WTC11 (cell line): Measurements from ENCODE around the gene MYOM1. TPM values are rescaled to one million over a fixed set of nuclear protein-coding genes. Genes with fewer than 3 reads are reported as not detected.

Source experiments
- ATAC-seq: fragments of 200-7000 bp; cut with Tn5 transposase; 2 replicates; pipeline ENCODE4 v1.10.0; 2021; ENCODE audit warnings: mild to moderate bottlenecking, moderate library complexity
- CTCF ChIA-PET: fragments of 300-600 bp; sonication (Branson Sonifier 250); formaldehyde crosslinking; loops from one replicate; lab custom pipeline; 2021; ENCODE audit warnings: antibody characterized with exemption; lab: Charles Lee
- POLR2A ChIA-PET: fragments of 350-600 bp; sonication (Branson Sonifier 250); formaldehyde crosslinking; loops from one replicate; lab custom pipeline; 2021; ENCODE audit warnings: antibody characterized with exemption; lab: Charles Lee
- DNase-seq: peaks from one replicate; pipeline ENCODE4 v3.0.0; 2021; ENCODE audit warnings: low spot score
- H3K27ac Mint-ChIP-seq: 2 replicates; pipeline ENCODE4 v1.8.0; 2021; ENCODE audit warnings: mixed read lengths
- H3K27me3 Mint-ChIP-seq: 2 replicates; pipeline ENCODE4 v1.8.0; 2021; ENCODE audit warnings: low read depth, mild to moderate bottlenecking, moderate library complexity, mixed read lengths
- H3K36me3 Mint-ChIP-seq: 2 replicates; pipeline ENCODE4 v1.8.0; 2021; ENCODE audit warnings: mixed read lengths
- H3K4me1 Mint-ChIP-seq: 2 replicates; pipeline ENCODE4 v1.8.0; 2022; ENCODE audit warnings: mixed read lengths
- H3K4me3 Mint-ChIP-seq: 2 replicates; pipeline ENCODE4 v1.8.0; 2021; ENCODE audit warnings: mild to moderate bottlenecking, moderate library complexity, mixed read lengths
- H3K9me3 Mint-ChIP-seq: 2 replicates; pipeline ENCODE4 v1.8.0; 2021; ENCODE audit warnings: mixed read lengths
- AR ChIP-seq: fragments of 250-450 bp; sonication (Bioruptor Pico); IDR thresholded peaks from 2 replicates; pipeline ENCODE4 v1.9.0; 2021; ENCODE audit warnings: mild to moderate bottlenecking
- ATF2 ChIP-seq: sonication (generic); formaldehyde crosslinking; IDR thresholded peaks from 2 replicates; pipeline ENCODE4 v1.8.1; 2022; ENCODE audit warnings: low read depth, missing genetic modification reagents, borderline replicate concordance
- E2F1 ChIP-seq: sonication (generic); formaldehyde crosslinking; IDR thresholded peaks from 2 replicates; pipeline ENCODE4 v1.8.0; 2022; ENCODE audit warnings: mild to moderate bottlenecking, missing genetic modification reagents
- ESRRA ChIP-seq: sonication (generic); formaldehyde crosslinking; IDR thresholded peaks from 2 replicates; pipeline ENCODE4 v1.8.1; 2022; ENCODE audit warnings: mild to moderate bottlenecking, missing genetic modification reagents, borderline replicate concordance
- HMGXB4 ChIP-seq: sonication (generic); formaldehyde crosslinking; IDR thresholded peaks from 2 replicates; pipeline ENCODE4 v1.8.1; 2023; ENCODE audit warnings: mild to moderate bottlenecking, moderate library complexity, missing genetic modification reagents
- RORB ChIP-seq: fragments of 250-450 bp; sonication (Bioruptor Pico); IDR thresholded peaks from 2 replicates; pipeline ENCODE4 v1.9.0; 2021; ENCODE audit warnings: mild to moderate bottlenecking
- SMAD4 ChIP-seq: sonication (generic); formaldehyde crosslinking; IDR thresholded peaks from 2 replicates; pipeline ENCODE4 v1.8.0; 2022; ENCODE audit warnings: mild to moderate bottlenecking, missing genetic modification reagents
- TEAD1 ChIP-seq: sonication (generic); formaldehyde crosslinking; IDR thresholded peaks from 2 replicates; pipeline ENCODE4 v1.8.0; 2022; ENCODE audit warnings: mild to moderate bottlenecking, missing genetic modification reagents
- USF2 ChIP-seq: sonication (generic); formaldehyde crosslinking; IDR thresholded peaks from 2 replicates; pipeline ENCODE4 v1.8.1; 2023; ENCODE audit warnings: mild to moderate bottlenecking, missing genetic modification reagents, moderate library complexity
- ZNF263 ChIP-seq: sonication (generic); formaldehyde crosslinking; IDR thresholded peaks from 2 replicates; pipeline ENCODE4 v1.8.1; 2022; ENCODE audit warnings: low read depth, mild to moderate bottlenecking, moderate library complexity, missing genetic modification reagents
- ZNF416 ChIP-seq: fragments of 250-450 bp; sonication (Bioruptor Pico); IDR thresholded peaks from 2 replicates; pipeline ENCODE4 v1.9.0; 2021; ENCODE audit warnings: mild to moderate bottlenecking, inconsistent platforms
- ZNF423 ChIP-seq: fragments of 250-450 bp; sonication (Bioruptor Pico); IDR thresholded peaks from 2 replicates; pipeline ENCODE4 v2.1.2; 2022; ENCODE audit warnings: mild to moderate bottlenecking, moderate library complexity
- ZSCAN18 ChIP-seq: fragments of 250-450 bp; sonication (Bioruptor Pico); IDR thresholded peaks from 2 replicates; pipeline ENCODE4 v2.1.2; 2022; ENCODE audit warnings: mild to moderate bottlenecking, moderate library complexity
- total RNA-seq: library from RNA; stranded (reverse); gene quantifications from 3 replicates; pipeline ENCODE4 v1.2.3, GENCODE V29; 2021

The MYOM1 gene
- total RNA-seq, 1 experiment from 2014 or later: 0.35 TPM

- TF ChIP-seq HMGXB4 (no peak), ATF2 (CRISPR knock-in tag) (no peak), ESRRA (no peak)
These were observed 173.5 kb downstream of the MYOM1 start (continued) for GRCh38 chr18:3046216-3046808.

- DNase-seq: no peak
- Mint-ChIP-seq H3K36me3 (no peaks in the 10 kb centered on the region), H3K27me3 (no peaks in the 10 kb centered on the region), H3K27ac (no peak overlapping the region), H3K4me1 (peaks cover 2% of the 10 kb centered on the region; the same call in 1 of the 2 replicates), H3K4me3 (no peak overlapping the region), H3K9me3 (no peaks in the 10 kb centered on the region)
- ChIA-PET POLR2A (no interaction called here), CTCF (interaction anchor here (3.2 kb wide), 1 partner anchor 18 kb away, joined by 8 read pairs; no protein-coding TSS in a partner anchor)
- ATAC-seq: no peak
- TF ChIP-seq E2F1 (CRISPR knock-in tag) (no peak), USF2 (CRISPR knock-in tag) (no peak), RORB (CRISPR knock-in tag) (no peak), SMAD4 (no peak), ZSCAN18 (CRISPR knock-in tag) (no peak), ZNF423 (CRISPR knock-in tag) (no peak)
These were observed 174.7 kb downstream of the MYOM1 start for GRCh38 chr18:3044931-3045698.

GRCh38 chr18:3042379-3042778 lies 177.4 kb downstream of the MYOM1 start:
- CTCF ChIA-PET: interaction anchor here (0.5 kb wide), 1 partner anchor 15 kb away, joined by 3 read pairs; no protein-coding TSS in a partner anchor
- ATAC-seq (no peak; the same call in 1 of the 2 replicates), DNase-seq (no peak)
- peaks cover 3% of the 10 kb centered on the region for H3K4me1 Mint-ChIP-seq
- no peaks in the 10 kb centered on the region; the same call in 1 of the 2 replicates for H3K27me3 Mint-ChIP-seq
- H3K4me3 Mint-ChIP-seq: no peak overlapping the region
- TF ChIP-seq ZNF416 (CRISPR knock-in tag) (no peak), AR (CRISPR knock-in tag) (no peak), TEAD1 (CRISPR knock-in tag) (no peak), ZNF263 (no peak)
- TF ChIP-seq, all 79 proteins: peak for 0
- no peaks in the 10 kb centered on the region for H3K36me3 Mint-ChIP-seq
- H3K9me3 Mint-ChIP-seq: no peaks in the 10 kb centered on the region
- no peak overlapping the region for H3K27ac Mint-ChIP-seq
- POLR2A ChIA-PET: no interaction called here
